HG02884 (cell line): ENCODE results near the gene SRCIN1.
"Not testable (repeated sequence)": the region's sequence is repeated elsewhere in the genome, so short reads cannot be mapped to it uniquely, and the experiment has no call there.

ENCODE experiments used
- ATAC-seq: cut with Tn5 transposase; IDR thresholded peaks from one replicate; pipeline ENCODE4 v1.9.1; 2021; ENCODE audit warnings: mild to moderate bottlenecking, moderate library complexity; ENCODE audit not compliant: unreplicated experiment

SRCIN1 gene

DNA sequence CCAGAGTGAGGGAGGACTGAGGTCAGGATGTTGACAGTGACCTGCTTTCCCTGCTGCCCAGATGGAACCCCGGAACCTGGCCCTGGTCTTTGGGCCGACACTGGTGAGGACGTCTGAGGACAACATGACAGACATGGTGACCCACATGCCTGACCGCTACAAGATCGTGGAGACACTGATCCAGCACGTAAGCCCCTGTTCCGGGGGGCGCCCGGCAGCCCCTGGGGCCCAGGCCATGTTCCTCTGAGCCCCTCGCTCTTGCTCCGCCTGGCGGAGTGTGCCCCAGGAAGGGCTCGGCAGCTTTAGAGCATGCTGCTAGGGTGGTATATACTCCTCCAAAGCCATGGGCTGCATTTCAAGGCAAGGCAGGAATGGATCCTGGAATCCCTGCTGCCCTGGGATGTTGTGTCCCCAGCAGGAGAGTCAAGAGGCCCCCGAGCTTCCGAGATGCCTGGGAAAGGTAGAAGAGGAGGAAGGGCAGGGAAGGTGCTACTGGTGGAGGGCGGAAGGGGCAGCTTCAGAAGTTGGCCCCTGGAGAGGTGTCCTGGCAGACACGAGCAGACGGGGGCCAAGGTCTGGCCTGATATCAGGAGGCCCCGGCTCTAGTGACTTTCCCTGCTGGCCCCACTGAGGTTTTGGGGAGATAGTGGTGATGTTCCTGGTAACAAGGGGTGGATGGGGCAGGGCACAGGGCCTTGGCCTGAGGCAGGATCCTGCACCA lies 114.2 kb downstream of the SRCIN1 start:
- ATAC-seq: not testable (repeated sequence)

DNA sequence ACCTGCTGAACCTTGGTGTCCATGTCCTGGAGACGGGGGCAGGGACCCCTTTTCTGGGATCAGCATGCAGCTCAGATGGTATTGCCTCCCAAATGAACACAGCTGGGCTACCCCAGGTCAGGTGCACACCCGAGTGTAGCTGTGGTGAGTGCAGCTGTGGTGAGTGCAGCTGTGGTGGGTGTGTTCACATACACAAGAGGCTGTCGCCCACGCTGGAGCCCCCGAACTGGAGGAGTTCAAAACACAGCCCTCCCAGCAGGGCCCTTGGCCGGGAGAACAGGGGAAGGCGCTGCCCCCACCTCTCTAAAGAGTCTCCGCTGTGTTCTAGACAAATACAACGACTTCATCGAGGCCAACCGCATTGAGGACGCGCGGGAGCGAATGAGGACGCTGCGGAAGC lies 116.0 kb downstream of the SRCIN1 start:
- not testable (repeated sequence) for ATAC-seq

DNA sequence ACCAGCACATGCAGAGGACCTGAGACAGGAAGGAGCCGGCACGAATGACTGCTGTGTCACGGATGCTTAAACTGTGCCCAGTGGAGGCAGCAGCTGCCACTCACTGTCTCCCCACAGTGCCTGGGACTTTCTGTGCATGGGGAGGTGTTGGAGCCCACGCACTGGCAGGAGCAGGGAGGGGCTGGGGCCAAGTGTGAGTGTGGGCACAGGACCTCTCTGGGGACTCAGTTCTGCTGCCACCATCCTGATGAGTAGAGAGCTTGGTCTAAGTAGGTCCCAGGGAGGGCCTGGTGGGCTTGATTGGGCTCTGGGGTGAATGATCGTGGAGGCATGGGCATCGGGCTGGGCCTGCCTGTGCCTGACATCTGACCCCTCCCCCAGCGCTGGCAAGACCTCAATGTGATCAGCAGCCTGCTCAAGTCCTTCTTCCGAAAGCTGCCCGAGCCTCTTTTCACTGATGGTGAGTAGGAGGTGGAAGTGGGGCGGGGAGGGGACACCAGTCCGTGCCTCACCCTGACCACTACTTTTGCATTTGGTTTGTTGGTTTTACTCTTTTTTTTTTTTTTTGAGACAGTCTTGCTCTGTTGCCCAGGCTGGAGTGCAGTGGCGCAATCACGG lies 120.0 kb downstream of the SRCIN1 start:
- not testable (repeated sequence) for ATAC-seq

DNA sequence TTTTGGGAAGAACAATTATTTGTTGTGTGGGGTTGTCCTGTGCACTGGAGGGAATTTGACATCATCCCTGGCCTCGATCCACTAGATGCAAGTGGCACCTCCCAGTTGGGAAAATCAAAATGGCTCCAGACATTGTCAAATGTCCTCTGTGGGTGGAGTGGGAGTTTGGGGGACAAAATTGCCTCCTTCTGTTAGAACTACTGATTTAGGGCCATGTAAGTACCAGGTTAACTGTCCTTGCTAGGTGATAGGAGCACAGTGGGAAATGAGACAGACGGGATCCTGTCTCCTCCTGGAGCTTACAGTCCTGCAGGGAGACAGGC lies 120.6 kb downstream of the SRCIN1 start:
- no peak for ATAC-seq

DNA sequence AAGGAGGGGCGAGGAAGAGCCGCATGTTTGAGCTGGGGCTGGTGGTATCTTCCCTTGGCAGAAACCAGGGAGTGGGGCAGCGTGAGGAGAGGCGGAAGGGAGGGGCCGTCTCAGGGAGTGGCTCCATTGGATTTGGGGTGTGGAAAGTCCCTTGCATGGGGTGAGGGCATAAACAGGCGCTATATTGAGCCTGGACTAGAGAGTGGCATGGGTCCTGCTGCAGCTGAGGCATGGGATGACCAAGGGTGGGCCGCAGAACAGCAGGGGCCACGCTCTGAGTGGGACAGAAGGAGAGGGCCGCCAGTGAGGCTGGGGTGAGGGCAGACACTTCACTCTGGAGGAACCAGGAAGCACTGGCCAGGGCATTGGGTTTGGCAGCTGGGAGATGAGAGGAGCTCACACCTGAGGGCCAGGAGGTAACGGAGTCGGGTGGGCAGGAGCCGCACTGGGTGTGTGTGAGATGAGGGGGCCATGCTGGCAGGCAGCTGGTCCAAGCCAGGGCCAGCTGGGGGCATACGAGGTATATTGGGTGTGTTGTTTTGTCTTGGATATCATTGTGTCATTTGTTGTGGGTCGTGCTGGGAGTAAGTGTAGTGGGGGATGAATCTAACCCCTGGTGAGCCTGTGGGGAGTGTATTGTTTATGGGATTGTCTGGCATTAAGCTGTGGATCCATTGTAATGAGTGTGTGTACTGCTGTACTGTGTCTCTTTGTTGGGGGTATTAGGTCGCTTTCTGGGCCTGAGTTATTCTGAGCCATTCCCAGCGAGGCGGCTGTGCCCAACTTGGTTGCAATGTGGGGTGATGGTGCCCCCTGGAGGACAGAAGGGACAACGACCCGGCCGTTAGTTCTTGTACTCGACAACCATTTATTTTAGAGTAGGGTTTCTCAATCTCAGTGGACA lies 121.3 kb downstream of the SRCIN1 start:
- not testable (repeated sequence) for ATAC-seq

DNA sequence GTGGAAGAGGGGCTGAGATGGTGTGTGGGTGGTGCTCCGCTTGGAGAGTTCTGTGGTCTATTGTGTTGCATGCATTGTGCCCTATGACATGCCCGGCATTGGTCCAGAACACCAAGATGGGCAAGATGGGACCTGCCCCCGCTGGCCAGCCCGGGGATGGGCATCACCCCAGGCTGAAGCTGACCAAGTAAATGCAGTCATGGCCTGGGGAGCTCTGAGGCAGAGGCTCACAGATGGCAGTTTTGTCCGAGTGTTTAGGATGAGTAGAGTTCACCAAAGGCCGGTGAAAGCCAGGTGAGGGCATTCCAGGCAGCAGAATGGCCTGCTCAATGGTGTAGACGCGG lies 123.1 kb downstream of the SRCIN1 start:
- ATAC-seq: not testable (repeated sequence)

DNA sequence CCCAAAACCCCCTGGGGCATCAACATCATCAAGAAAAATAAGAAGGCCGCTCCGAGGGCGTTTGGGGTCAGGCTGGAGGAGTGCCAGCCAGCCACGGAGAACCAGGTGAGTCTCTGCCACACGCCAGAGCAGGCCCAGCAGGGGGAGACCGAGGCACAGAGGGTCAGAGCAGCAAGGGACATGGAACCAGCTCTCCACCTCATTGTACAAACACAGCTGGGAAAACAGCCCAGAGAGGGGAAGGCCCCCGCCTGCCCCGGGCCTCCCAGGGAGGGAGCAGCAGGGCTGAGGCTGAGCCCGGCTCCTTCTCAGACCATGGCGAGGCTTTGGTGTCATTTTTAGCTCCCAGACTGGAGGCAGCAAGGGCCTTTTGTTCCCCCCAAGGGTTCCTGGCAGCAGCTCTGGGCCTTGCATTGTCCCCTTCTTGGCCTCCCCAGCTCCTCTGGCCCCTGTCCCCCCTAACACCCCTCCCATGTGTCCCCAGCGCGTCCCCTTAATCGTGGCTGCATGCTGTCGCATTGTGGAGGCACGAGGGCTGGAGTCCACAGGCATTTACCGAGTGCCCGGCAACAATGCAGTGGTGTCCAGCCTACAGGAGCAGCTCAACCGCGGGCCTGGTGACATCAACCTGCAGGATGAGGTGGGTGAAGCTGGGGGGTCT lies 123.6 kb downstream of the SRCIN1 start:
- not testable (repeated sequence) for ATAC-seq
